Activated CD8-positive, alpha-beta T cell treated with anti-CD3 and anti-CD28 coated beads for 36 hours (primary cell): ENCODE results near the gene XXYLT1. TPM values are rescaled to one million over a fixed set of nuclear protein-coding genes. Genes with fewer than 3 reads are reported as not detected.

Source experiments
- ATAC-seq: fragments of 200-7000 bp; cut with Tn5 transposase; one replicate; pipeline ENCODE4 v1.10.0; 2021; ENCODE audit warnings: mild to moderate bottlenecking, moderate library complexity
- CTCF ChIA-PET: fragments of 350-600 bp; sonication (Branson Sonifier 250); formaldehyde crosslinking; loops from one replicate; lab custom pipeline; 2021; ENCODE audit warnings: antibody characterized with exemption; lab: Charles Lee
- POLR2A ChIA-PET: fragments of 350-600 bp; sonication (Branson Sonifier 250); formaldehyde crosslinking; loops from one replicate; lab custom pipeline; 2021; ENCODE audit warnings: antibody characterized with exemption; lab: Charles Lee
- DNase-seq: peaks from one replicate; pipeline ENCODE4 v3.0.0-alpha.2; 2020
- H3K27ac Mint-ChIP-seq: one replicate; pipeline ENCODE4 v1.8.0; 2021; ENCODE audit warnings: mild to moderate bottlenecking, mixed read lengths
- H3K27me3 Mint-ChIP-seq: one replicate; pipeline ENCODE4 v1.8.0; 2021; ENCODE audit warnings: mixed read lengths
- H3K36me3 Mint-ChIP-seq: one replicate; pipeline ENCODE4 v1.8.0; 2021; ENCODE audit warnings: low read depth, mixed read lengths
- H3K4me1 Mint-ChIP-seq: one replicate; pipeline ENCODE4 v1.8.0; 2021; ENCODE audit warnings: low read depth, mixed read lengths
- H3K4me3 Mint-ChIP-seq: one replicate; pipeline ENCODE4 v1.8.0; 2021; ENCODE audit warnings: mild to moderate bottlenecking, moderate library complexity, mixed read lengths
- H3K9me3 Mint-ChIP-seq: one replicate; pipeline ENCODE4 v1.8.0; 2021; ENCODE audit warnings: mixed read lengths
- intact Hi-C: fragments of 100-400 bp; cut with micrococcal nuclease; formaldehyde crosslinking; loops from one replicate; pipeline ENCODE4 v1.10.0; 2022
- total RNA-seq, 2 experiments: library from RNA; stranded (reverse); gene quantifications; one replicate each; pipeline ENCODE4 v1.2.3, GENCODE V29; 2021
- TF ChIP-seq, protein P1 (sequence below): fragments of 200-600 bp; IDR thresholded peaks from one replicate; pipeline ENCODE4 v1.8.0; 2022; ENCODE audit warnings: antibody characterized with exemption, mild to moderate bottlenecking

XXYLT1 gene
- total RNA-seq, 2 experiments from 2014 or later: 8.4 to 9.6 TPM

DNA sequence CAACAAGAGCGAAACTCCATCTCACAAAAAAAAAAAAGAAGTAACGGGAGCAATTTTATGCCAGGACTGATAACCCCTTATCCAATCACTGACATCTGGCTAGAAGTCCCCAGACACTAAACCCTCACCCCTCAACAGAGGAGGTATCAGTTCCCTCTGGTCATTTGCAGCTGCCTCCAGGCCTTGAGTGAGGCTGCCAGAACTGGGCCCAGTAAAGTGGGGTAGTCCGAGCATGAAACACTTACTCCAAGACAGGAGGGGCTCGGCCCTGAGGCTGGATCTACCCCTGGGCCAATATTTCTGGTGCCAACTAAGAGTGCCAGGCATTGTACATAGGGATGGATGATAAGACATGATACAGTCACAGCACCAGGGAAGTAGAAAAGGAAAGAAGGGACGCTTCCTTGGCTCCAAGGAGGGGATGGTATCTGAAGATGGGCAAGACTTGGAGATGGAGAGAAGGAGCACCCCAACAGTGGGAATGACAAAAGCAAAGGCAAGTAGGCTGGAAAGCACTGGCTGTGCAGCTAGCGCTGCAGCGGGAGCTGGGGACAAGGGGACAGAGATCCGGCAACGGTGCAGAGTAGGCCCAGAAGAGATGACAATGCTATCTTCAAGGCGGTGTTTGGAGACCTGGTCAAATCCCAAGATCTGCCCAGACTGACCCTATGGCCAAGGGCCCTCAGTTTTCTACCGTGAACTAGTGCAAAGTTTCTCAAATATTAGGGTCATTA is 2.2 kb downstream of the XXYLT1 start:
- H3K27me3 Mint-ChIP-seq: no peaks in the 10 kb centered on the region
- no peak for DNase-seq
- no peak overlapping the region for H3K27ac Mint-ChIP-seq
- ChIA-PET CTCF (interaction anchor here (2.9 to 8.1 kb wide), 6 partner anchors 11 to 596 kb away, joined by 18 to 256 read pairs (median 42); partner anchors contain the start of genes ACAP2 and LSG1), POLR2A (interaction anchor here (1.0 to 3.1 kb wide), 2 partner anchors 8 to 119 kb away, joined by 3 to 14 read pairs; no protein-coding TSS in a partner anchor)
- H3K4me3 Mint-ChIP-seq: peak overlapping the region; percentile 50
- peaks cover 16% of the 10 kb centered on the region for H3K36me3 Mint-ChIP-seq
- ATAC-seq: no peak
- TF ChIP-seq, protein P1, sequence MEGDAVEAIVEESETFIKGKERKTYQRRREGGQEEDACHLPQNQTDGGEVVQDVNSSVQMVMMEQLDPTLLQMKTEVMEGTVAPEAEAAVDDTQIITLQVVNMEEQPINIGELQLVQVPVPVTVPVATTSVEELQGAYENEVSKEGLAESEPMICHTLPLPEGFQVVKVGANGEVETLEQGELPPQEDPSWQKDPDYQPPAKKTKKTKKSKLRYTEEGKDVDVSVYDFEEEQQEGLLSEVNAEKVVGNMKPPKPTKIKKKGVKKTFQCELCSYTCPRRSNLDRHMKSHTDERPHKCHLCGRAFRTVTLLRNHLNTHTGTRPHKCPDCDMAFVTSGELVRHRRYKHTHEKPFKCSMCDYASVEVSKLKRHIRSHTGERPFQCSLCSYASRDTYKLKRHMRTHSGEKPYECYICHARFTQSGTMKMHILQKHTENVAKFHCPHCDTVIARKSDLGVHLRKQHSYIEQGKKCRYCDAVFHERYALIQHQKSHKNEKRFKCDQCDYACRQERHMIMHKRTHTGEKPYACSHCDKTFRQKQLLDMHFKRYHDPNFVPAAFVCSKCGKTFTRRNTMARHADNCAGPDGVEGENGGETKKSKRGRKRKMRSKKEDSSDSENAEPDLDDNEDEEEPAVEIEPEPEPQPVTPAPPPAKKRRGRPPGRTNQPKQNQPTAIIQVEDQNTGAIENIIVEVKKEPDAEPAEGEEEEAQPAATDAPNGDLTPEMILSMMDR: no peak
- peaks cover 24% of the 10 kb centered on the region for H3K4me1 Mint-ChIP-seq
- H3K9me3 Mint-ChIP-seq: no peaks in the 10 kb centered on the region
- intact Hi-C loops: no loop called here

DNA sequence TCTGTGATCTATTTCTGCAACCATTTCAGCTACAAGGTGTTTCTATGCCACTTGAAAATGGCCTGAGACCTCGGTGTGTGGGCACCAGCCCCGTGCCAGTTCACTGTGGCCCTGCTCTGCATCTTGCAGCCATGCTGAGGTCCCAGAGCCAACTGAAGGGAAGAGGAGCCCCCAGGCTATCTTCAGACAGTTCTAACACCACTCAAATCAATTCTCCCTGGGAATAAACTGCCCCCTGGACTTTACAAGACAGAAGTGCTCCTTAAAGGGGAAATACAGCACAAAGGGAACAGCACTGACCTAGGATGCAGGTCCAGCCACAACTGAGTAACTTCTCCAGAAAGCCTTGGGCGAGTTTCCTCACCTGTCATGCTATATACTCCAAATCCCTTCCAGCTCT is 3.9 kb downstream of the XXYLT1 start:
- ATAC-seq (no peak), DNase-seq (no peak)
- Mint-ChIP-seq H3K4me3 (no peak overlapping the region), H3K36me3 (peaks cover 16% of the 10 kb centered on the region), H3K27ac (no peak overlapping the region), H3K27me3 (no peaks in the 10 kb centered on the region), H3K9me3 (no peaks in the 10 kb centered on the region), H3K4me1 (peaks cover 26% of the 10 kb centered on the region)
- intact Hi-C loops: no loop called here
- TF ChIP-seq, protein P1: no peak
- ChIA-PET CTCF (interaction anchor here (1.1 to 1.9 kb wide), 2 partner anchors 256 to 585 kb away, joined by 4 read pairs; no protein-coding TSS in a partner anchor), POLR2A (interaction anchor here (0.7 to 1.5 kb wide), 2 partner anchors 241 to 246 kb away, joined by 3 to 5 read pairs; no protein-coding TSS in a partner anchor)

DNA sequence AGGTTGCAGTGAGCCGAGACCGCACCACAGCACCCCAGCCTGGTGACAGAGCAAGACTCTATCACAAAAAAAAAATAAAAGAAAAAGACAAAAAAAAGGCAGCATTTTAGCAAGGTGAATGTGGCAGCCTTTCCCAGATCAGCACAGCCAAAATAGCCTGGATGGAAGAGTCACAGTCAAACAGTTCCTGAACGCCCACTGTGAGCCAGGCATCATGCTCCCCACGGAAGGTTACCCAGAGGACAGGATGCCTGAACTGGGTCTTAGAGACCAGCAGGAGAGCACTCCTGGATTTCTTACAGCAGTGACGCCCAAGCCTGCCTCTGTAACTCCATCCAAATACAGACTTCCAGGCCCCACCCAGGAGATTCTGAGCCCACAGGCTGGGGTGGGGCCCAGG is 4.5 kb downstream of the XXYLT1 start:
- Mint-ChIP-seq H3K9me3 (no peaks in the 10 kb centered on the region), H3K4me3 (no peak overlapping the region), H3K36me3 (peaks cover 16% of the 10 kb centered on the region), H3K4me1 (peaks cover 23% of the 10 kb centered on the region), H3K27ac (no peak overlapping the region), H3K27me3 (no peaks in the 10 kb centered on the region)
- intact Hi-C loops: no loop called here
- no peak for DNase-seq
- no peak for ATAC-seq
- TF ChIP-seq, protein P1: no peak
- ChIA-PET CTCF (interaction anchor here (1.1 to 1.9 kb wide), 2 partner anchors 256 to 584 kb away, joined by 4 read pairs; no protein-coding TSS in a partner anchor), POLR2A (interaction anchor here (1.5 kb wide), 1 partner anchor 247 kb away, joined by 3 read pairs; no protein-coding TSS in a partner anchor)

DNA sequence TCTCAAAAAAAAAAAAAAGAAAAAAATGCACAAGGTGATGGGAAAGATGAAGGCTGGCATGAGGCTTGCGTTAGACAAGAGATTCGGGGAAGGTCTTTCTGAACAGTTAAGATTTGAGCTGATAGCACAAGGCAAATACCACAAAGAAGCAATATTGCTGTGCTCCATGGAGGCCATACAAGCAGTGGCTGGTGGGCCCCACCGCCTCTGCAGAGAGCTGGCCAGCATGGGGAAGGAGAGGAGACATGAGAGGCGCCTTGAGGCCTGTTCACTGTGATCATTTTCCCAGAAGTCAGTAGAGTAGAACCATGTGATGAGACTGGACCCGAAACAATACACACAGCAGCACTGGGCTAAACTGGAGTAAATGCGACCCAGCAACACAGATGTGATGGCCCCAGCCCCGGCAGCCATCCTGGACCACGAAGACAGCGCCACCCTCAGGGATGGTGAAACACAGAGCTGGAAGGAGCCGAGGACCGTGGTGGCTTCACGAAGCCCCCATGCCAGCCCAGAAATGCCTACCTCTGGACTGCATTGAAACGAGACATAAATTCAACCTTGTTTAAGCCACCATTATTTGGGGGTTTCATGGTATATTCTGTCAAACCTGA is 5.5 kb downstream of the XXYLT1 start:
- ATAC-seq (no peak), DNase-seq (no peak)
- Mint-ChIP-seq H3K4me1 (peaks cover 32% of the 10 kb centered on the region), H3K27ac (no peak overlapping the region), H3K4me3 (no peak overlapping the region), H3K36me3 (peaks cover 18% of the 10 kb centered on the region), H3K9me3 (no peaks in the 10 kb centered on the region), H3K27me3 (no peaks in the 10 kb centered on the region)
- TF ChIP-seq, protein P1: no peak
- ChIA-PET POLR2A (interaction anchor here (0.8 to 1.5 kb wide), 3 partner anchors 10 to 583 kb away, joined by 3 read pairs; no protein-coding TSS in a partner anchor), CTCF (interaction anchor here (1.9 kb wide), 1 partner anchor 583 kb away, joined by 4 read pairs; no protein-coding TSS in a partner anchor)
- intact Hi-C loops: no loop called here
